Myocyte (in vitro differentiated cells): ENCODE measurements around the gene ADGRD1. TPM values are rescaled to one million over a fixed set of nuclear protein-coding genes. Genes with fewer than 3 reads are reported as not detected.
A peak's percentile ranks its signal among the peaks of the same experiment; 100 is the strongest.

Source experiments
- DNase-seq: peaks from one replicate; pipeline ENCODE4 v3.0.0-alpha.2; 2012; ENCODE audit warnings: low read depth
- total RNA-seq: library from RNA; depleted of rRNA; stranded (reverse); fragments of >200 nt; gene quantifications from 2 replicates; pipeline ENCODE4 v1.2.3, GENCODE V29; 2014

ADGRD1 gene
- total RNA-seq, 1 donor from 2014 or later, result 0.32 TPM

- no peak for DNase-seq
Observed at GRCh38 chr12:130965214-130965613, 11.5 kb downstream of the ADGRD1 start.

GRCh38 chr12:130965668-130966067 is 12.0 kb downstream of the ADGRD1 start:
- no peak for DNase-seq

- no peak for DNase-seq
Observed at GRCh38 chr12:130966443-130967030, 12.8 kb downstream of the ADGRD1 start.

- DNase-seq, result no peak
Observed at GRCh38 chr12:130967636-130968035, 13.9 kb downstream of the ADGRD1 start.

GRCh38 chr12:130968611-130969010 is 14.9 kb downstream of the ADGRD1 start:
- no peak for DNase-seq

GRCh38 chr12:130969223-130969622 is 15.5 kb downstream of the ADGRD1 start:
- no peak for DNase-seq

- DNase-seq, result no peak
Observed at GRCh38 chr12:130970165-130970907, 16.6 kb downstream of the ADGRD1 start.

- DNase-seq, result no peak
Observed at GRCh38 chr12:130970908-130971233, 17.2 kb downstream of the ADGRD1 start.

GRCh38 chr12:130971925-130972585 is 18.3 kb downstream of the ADGRD1 start:
- no peak for DNase-seq

- DNase-seq, result no peak
Observed at GRCh38 chr12:130972586-130972950, 18.9 kb downstream of the ADGRD1 start.

- peak; percentile 23 for DNase-seq
Observed at GRCh38 chr12:130973109-130973508, 19.4 kb downstream of the ADGRD1 start.

GRCh38 chr12:130973906-130974305 is 20.2 kb downstream of the ADGRD1 start:
- no peak for DNase-seq

GRCh38 chr12:130975116-130975515 is 21.4 kb downstream of the ADGRD1 start:
- DNase-seq, result no peak

GRCh38 chr12:130976171-130976720 is 22.5 kb downstream of the ADGRD1 start:
- DNase-seq, result no peak

- DNase-seq, result no peak
Observed at GRCh38 chr12:130977046-130977742, 23.5 kb downstream of the ADGRD1 start.

GRCh38 chr12:130977743-130978095 is 24.0 kb downstream of the ADGRD1 start:
- DNase-seq, result peak; percentile 9

- no peak for DNase-seq
Observed at GRCh38 chr12:130978785-130979184, 25.1 kb downstream of the ADGRD1 start.

GRCh38 chr12:130981074-130981742 is 27.5 kb downstream of the ADGRD1 start:
- no peak for DNase-seq

GRCh38 chr12:130981911-130982310 is 28.2 kb downstream of the ADGRD1 start:
- no peak for DNase-seq

GRCh38 chr12:130982565-130983225 is 29.0 kb downstream of the ADGRD1 start:
- no peak for DNase-seq
